Measurements from ENCODE around the gene ATP9B.
"Not testable (repeated sequence)": the region's sequence is repeated elsewhere in the genome, so short reads cannot be mapped to it uniquely, and the experiment has no call there.

Gene ATP9B

DNA sequence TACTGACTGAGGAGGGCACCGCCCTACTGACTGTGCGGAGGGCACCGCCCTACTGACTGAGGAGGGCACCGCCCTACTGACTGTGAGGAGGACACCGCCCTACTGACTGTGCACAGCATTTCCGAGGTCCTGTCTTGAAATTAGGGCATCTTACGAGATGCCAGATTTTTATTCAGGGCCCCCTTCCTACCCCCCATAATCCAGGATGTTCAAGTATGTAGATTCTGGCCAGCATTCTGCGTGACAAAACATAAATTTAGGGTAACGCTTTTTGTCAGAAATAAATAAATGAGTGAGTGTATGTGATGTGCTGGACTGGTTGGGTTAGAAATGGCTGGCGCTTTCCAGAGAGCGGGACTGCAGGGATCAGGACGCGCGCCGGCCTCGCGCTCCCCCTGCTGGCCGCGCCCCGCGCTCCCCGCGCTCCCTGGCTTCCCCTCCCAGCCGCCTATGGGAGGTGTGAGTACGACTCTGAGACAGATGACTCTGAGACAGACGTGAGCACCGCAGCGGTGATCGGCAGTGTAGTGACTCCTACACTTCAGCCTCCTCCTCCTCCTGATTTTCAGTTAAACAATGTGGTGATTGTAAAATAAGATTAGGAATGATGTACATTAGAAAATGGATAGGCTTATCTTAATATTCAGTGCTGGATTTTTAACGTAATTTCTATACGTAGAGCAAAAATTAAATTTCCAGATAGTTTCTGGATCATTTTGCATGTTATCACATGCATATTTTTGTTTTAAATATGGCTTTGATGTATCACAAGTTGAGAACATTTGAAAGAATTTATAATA is 177.3 kb downstream of the ATP9B start:
- peak; percentile 74 for DNase-seq

GRCh38 chr18:79248495-79249060 is 179.4 kb downstream of the ATP9B start:
- DNase-seq: no peak

- no peak for DNase-seq
These were observed 181.2 kb downstream of the ATP9B start for GRCh38 chr18:79250301-79250981.

DNA sequence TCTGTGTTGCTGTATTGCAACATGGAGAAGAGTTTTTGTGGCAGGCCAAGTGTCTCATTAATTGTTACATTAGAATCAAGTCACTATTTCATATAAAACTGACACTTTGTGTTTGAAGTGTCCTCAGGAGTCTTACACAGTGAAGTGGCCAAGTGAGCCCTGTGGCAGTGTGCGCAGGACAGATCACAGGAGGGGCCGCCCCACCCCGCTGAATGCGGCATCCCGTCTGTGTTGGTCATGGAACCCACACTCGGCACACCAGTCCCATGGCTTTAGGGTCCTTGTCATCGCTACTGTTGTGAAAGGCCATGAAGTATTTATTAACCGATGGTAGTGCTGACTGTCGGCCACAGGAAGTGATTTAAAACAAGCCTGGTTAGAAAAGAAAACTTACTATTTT is 181.8 kb downstream of the ATP9B start:
- DNase-seq: no peak

DNA sequence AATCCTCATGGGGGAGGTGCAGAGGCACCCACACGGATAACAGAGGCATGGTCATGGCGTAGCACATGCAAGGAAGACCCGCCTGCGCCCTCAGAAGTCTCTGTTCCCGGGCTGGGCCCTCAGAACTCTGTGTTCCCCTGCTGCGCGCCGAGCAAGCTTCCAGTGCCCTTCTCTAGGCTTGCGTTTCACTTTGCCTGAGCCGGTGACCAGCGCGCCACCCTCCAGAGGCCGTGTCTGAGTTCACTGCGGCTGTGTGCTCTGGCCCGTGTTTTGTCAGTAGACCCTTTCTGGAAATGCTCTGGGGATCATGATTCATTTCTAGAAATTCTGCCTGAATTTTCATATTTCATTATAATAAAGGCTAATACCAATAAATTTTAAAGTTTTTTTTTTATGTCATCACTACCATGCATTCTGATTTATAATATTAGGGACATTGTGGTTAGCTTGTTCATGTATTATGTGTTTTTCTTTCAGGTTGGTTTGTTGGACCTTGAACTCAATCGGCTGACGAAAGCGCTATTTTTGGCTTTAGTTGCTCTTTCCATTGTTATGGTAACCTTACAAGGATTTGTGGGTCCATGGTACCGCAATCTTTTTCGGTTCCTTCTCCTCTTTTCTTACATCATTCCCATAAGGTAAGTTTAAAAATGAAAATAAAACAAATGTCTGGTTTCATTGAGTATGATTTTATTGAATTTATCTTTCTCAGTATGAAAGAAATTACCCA is 183.9 kb downstream of the ATP9B start:
- DNase-seq: no peak

DNA sequence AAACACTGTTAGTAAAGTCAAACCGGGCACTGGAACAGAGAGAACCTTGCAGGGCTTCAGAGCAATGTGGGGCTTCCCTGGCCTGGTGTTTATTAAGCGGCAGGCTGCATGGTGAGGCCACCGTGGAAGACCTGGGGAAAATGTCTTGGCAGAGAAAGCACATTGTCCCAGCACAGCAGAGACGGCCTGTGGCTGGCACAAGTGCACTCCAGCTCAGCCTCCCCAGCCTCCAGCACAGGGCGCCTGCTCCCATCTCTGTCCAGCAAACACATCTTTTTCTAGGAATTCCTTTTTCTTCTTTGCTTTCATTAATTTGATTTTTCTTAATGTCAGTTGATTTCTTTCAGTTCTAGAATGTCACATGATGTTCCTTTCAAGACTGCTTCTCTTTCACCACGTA is 188.3 kb downstream of the ATP9B start:
- DNase-seq: no peak

DNA sequence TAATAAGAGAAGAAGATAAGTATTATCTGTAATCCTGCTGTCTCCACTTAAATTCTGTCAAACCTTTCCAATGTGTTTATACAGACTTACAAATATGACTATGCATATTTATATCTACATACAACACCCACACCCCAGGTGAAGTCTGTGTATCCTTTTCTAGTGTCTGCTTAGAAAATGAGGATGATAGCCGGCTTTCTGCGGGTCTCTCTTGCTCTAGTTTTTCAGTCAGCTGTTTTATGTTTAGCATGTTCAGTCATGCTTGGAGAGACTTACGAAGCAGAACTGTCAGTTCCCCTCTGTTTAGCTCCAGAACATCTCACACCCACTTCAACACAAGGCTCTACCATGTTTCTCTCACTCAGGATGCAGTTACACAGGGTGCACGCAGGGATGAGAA is 189.3 kb downstream of the ATP9B start:
- DNase-seq: no peak

DNA sequence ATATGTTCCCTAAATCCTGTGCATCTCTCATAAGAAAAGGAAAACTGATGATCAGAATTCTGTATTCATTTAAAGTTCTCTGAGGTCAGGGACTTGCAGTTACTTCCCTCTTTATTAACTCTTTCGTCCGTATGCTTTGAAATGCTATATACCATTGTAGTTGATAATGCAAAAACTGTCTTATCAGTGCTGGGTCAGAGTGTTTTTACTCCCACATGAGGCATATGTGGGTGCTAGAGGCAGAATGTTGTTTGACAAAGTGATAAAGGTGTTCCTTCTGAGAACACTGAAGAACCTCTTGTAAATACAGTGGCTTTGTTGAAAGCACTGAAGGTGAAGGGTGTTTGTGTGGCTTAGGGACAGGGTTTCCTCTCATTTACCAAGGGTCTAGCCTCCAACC is 190.0 kb downstream of the ATP9B start:
- DNase-seq: no peak

- no peak for DNase-seq
These were observed 190.8 kb downstream of the ATP9B start for GRCh38 chr18:79260023-79260422.

DNA sequence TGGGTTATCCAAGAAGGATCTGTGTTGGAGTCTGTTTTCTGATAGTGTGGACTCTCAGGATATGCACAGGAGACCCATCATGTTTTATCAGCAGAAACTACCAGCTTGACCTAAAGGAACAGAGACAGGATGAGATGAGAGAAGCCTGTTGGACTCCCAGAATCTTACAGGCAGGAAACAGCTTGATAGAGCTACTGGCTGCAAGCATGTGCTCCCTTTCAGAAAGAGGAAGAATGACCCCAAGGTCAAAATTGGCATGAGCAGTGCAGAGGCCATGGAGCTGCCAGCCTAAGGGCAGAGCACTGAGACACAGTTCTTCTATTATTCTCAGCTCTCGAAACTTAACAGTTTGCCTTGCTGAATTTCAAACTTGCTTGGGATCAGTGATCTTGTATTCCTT is 191.3 kb downstream of the ATP9B start:
- DNase-seq: no peak

GRCh38 chr18:79265068-79265467 is 195.9 kb downstream of the ATP9B start:
- not testable (repeated sequence) for DNase-seq

- DNase-seq: not testable (repeated sequence)
These were observed 202.6 kb downstream of the ATP9B start for GRCh38 chr18:79271812-79272211.

DNA sequence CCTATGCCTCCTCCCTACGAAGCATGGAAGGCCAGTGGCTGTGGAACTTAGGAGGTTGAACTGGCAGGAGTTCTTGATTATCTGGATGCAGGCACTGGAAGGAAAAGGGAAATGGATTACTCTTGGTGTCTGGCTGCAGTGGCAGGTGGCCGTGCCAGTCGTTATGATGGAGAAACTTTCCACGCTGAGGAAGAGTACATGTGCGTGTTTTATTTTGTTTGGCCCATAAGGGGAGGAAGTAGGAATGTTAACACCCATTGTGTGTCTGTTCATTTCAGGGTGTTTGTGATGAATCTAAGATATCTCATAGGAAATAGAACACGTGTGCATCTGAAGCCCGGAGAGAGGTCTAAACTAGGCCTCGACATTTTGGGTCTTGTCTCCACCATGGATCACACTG is 203.7 kb downstream of the ATP9B start:
- DNase-seq: no peak

- no peak for DNase-seq
These were observed 205.6 kb downstream of the ATP9B start for GRCh38 chr18:79274823-79275222.

- no peak for DNase-seq
These were observed 206.3 kb downstream of the ATP9B start for GRCh38 chr18:79275461-79275860.

GRCh38 chr18:79275992-79276391 is 206.8 kb downstream of the ATP9B start:
- DNase-seq: no peak

DNA sequence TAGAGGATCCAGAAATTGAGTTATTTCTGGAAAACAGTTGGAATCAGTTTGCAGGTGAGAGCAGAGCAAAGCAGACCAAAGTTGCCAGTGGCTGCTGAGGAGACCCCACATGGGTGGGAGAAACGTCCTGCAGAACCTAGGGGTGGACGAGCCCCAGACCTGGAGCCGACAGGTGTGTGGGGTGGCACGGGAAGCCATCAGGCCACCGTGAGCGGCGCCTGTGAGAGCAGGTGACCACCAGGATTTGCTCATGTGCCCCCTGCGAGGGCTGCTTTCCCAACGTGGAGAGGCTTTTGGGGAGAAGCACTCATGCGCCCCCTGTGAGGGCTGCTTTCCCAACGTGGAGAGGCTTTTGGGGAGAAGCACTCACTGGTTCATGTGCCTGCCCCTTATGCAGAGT is 209.7 kb downstream of the ATP9B start:
- DNase-seq: no peak

DNA sequence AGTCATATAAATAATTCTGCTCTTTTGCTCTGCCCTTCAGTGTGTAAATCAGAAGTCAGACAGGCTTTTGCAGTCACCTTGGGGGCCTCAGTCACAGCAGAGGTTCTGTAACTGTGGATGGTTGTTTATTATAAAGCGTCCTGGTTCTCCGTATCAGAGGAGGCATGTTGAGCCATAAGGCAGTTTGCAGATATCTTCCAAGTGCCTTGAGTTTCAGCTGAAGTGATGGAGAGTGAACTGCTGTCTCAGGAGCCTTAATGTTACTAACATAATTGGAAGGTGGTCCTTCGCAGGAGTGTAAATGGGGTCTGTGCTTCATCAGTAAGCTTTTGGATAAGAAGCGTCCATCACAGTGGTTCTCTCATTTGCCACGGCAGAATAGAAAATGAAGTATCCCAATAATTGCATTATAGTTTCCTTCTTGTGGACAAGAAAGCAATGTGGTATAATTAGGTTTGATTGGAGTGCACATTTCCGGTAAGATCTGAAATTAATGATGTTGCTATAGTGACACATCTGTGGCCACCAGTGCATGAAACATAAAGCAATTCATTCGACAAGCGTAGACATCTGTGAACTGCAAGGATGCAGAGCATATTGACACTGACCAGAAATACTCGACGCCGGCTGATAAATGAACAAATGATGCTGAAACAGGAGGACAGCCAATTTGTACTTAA is 214.1 kb downstream of the ATP9B start:
- no peak for DNase-seq

GRCh38 chr18:79283929-79284328 is 214.7 kb downstream of the ATP9B start:
- DNase-seq: no peak

- not testable (repeated sequence) for DNase-seq
These were observed 216.0 kb downstream of the ATP9B start for GRCh38 chr18:79285191-79285590.

GRCh38 chr18:79290409-79290808 is 221.2 kb downstream of the ATP9B start:
- not testable (repeated sequence) for DNase-seq

DNA sequence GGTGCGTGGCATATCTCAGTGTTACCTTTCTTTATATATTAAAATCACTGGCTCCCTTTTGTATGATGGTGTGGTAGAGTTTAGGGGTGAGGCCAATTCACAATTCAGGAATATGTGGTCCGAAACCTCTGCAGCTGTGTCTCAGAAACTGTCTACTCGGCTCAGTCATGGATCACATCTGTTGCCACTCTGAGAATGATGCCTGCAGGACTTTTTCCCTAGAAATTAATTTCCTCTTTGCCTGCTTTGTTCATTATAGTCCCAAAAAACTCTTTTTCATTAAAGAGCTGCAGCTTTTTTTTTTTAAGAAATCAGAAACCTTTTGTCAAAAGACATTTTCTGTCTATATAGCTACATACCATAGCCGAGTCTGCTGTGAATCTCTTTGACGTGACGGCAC is 221.7 kb downstream of the ATP9B start:
- DNase-seq: no peak

DNA sequence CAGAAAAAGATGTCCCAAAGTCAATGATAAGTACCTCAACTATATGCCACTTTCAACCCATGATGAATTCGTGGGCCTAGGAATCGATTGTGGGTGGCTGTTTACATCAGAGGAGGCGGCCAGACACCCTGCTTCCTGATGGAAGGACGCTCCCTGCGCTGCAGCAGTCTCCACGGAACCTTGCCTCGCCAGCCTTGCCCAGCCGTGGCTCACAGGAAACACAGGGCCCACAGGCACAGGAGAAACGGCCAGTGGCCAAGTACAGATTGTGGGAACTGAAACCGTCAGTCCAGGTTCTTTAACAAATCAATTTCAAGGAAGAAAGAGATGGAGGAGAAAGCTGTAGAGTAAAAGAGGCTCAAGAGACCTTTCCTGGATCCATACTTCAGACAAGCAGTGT is 225.0 kb downstream of the ATP9B start:
- DNase-seq: no peak
